ENCODE results near the gene PTPRK. TPM values are rescaled to one million over a fixed set of nuclear protein-coding genes. Genes with fewer than 3 reads are reported as not detected.

The PTPRK gene
- total and polyA plus RNA-seq, 2 of the 13 experiments (the other 11 are each of a cell fraction or from before 2014, with no cell fraction given): 43.6 to 98.3 TPM

GRCh38 chr6:128350416-128351254 lies 169.8 kb downstream of the PTPRK start (continued):
- TF ChIP-seq HNF1B (CRISPR knock-in tag; IDR thresholded peaks at IDR 0.05) (no peak), TEAD3 (CRISPR knock-in tag; optimal IDR thresholded peaks at IDR 0.05; ENCODE audit: borderline replicate concordance) (peak; percentile 25), ZBTB39 (CRISPR knock-in tag; IDR thresholded peaks at IDR 0.05) (0 out of 2 replicates have a peak, but pooled peaks have one; percentile 26), ZBTB26 (CRISPR knock-in tag; IDR thresholded peaks at IDR 0.05; ENCODE audit: borderline replicate concordance) (peak; percentile 95), ZUFSP (CRISPR knock-in tag; IDR thresholded peaks at IDR 0.05; ENCODE audit: borderline replicate concordance) (no peak), HCFC1 (IDR thresholded peaks at IDR 0.05; ENCODE audit: low read depth, low read length) (no peak), TEAD2 (CRISPR knock-in tag; IDR thresholded peaks at IDR 0.05) (no peak), ZNF280D (CRISPR knock-in tag; IDR thresholded peaks at IDR 0.05) (0 out of 2 replicates have a peak, but pooled peaks have one; percentile 40), ZMYM4 (CRISPR knock-in tag; IDR thresholded peaks at IDR 0.05) (peak; percentile 50; the same call in 1 of the 2 replicates), ZSCAN9 (CRISPR knock-in tag; IDR thresholded peaks at IDR 0.05; ENCODE audit: borderline replicate concordance) (no peak), SMYD3 (CRISPR knock-in tag; IDR thresholded peaks at IDR 0.05) (peak; percentile 67; the same call in 1 of the 2 replicates), SOX13 (IDR thresholded peaks at IDR 0.05) (no peak), SOX13 (CRISPR knock-in tag; conservative IDR thresholded peaks at IDR 0.05 in 1 of 2, IDR thresholded peaks at IDR 0.05 in 1 of 2) (peak in 1 of 2 experiments; percentile 84; a peak in 2 of 4 replicates), SOX6 (IDR thresholded peaks at IDR 0.05) (no peak), SOX6 (CRISPR knock-in tag; IDR thresholded peaks at IDR 0.05) (peak; percentile 48; the same call in 1 of the 2 replicates), GATAD2A (CRISPR knock-in tag; IDR thresholded peaks at IDR 0.05) (0 out of 2 replicates have a peak, but pooled peaks have one; percentile 55), FOXJ3 (CRISPR knock-in tag; IDR thresholded peaks at IDR 0.05; ENCODE audit: borderline replicate concordance) (peak; percentile 54; the same call in 1 of the 2 replicates), HNRNPLL (IDR thresholded peaks at IDR 0.05; ENCODE audit: low read depth, low read length, poor library complexity, severe bottlenecking) (no peak), HDAC2 (CRISPR knock-in tag; IDR thresholded peaks at IDR 0.05) (peak; percentile 41; the same call in 1 of the 2 replicates)

Measured in HepG2 (cell line).